ENCODE results near the gene CSNK1G2.

GRCh38 chr19:1986357-1987162, 45.6 kb downstream of the CSNK1G2 start:
- TF ChIP-seq CTCF (IDR thresholded peaks at IDR 0.05) (no peak), POLR2A (IDR thresholded peaks at IDR 0.05) (no peak)
